Activated B cell treated with CpG ODN at 0.5 μM for 24 hours (primary cell): ENCODE data around the gene PCID2. TPM values are rescaled to one million over a fixed set of nuclear protein-coding genes. Genes with fewer than 3 reads are reported as not detected.
A peak's percentile ranks its signal among the peaks of the same experiment; 100 is the strongest.

Source experiments
- ATAC-seq: fragments of 200-7000 bp; cut with Tn5 transposase; one replicate; pipeline ENCODE4 v1.10.0; 2021; ENCODE audit warnings: low read depth, mild to moderate bottlenecking, moderate library complexity
- CTCF ChIA-PET: fragments of 350-600 bp; sonication (Branson Sonifier 250); formaldehyde crosslinking; loops from one replicate; lab custom pipeline; 2021; ENCODE audit warnings: antibody characterized with exemption; lab: Charles Lee
- POLR2A ChIA-PET: fragments of 350-600 bp; sonication (Branson Sonifier 250); formaldehyde crosslinking; loops from one replicate; lab custom pipeline; 2021; ENCODE audit warnings: antibody characterized with exemption; lab: Charles Lee
- DNase-seq: peaks from one replicate; pipeline ENCODE4 v3.0.0; 2022
- H3K27ac Mint-ChIP-seq: one replicate; pipeline ENCODE4 v1.8.0; 2020; ENCODE audit warnings: mixed read lengths
- H3K27me3 Mint-ChIP-seq: one replicate; pipeline ENCODE4 v1.8.0; 2021; ENCODE audit warnings: mixed read lengths
- H3K36me3 Mint-ChIP-seq: one replicate; pipeline ENCODE4 v1.8.0; 2021; ENCODE audit warnings: low read depth, mixed read lengths
- H3K4me1 Mint-ChIP-seq: one replicate; pipeline ENCODE4 v1.8.0; 2021; ENCODE audit warnings: mixed read lengths
- H3K4me3 Mint-ChIP-seq: one replicate; pipeline ENCODE4 v1.8.0; 2020; ENCODE audit warnings: mild to moderate bottlenecking, mixed read lengths
- H3K9me3 Mint-ChIP-seq: one replicate; pipeline ENCODE4 v1.8.0; 2020; ENCODE audit warnings: mixed read lengths
- CTCF ChIP-seq: fragments of 200-600 bp; IDR thresholded peaks from one replicate; pipeline ENCODE4 v1.8.0; 2022; ENCODE audit warnings: antibody characterized with exemption, mild to moderate bottlenecking
- intact Hi-C: fragments of 100-400 bp; cut with micrococcal nuclease; formaldehyde crosslinking; loops from one replicate; pipeline ENCODE4 v1.15.1; 2024
- total RNA-seq: library from RNA; stranded (reverse); gene quantifications from 2 replicates; pipeline ENCODE4 v1.2.3, GENCODE V29; 2022

Gene PCID2
- total RNA-seq, 1 donor from 2014 or later: 43.1 TPM

GRCh38 chr13:113129921-113130750 lies 78.3 kb downstream of the PCID2 start:
- no peaks in the 10 kb centered on the region for H3K4me1 Mint-ChIP-seq
- peak overlapping the region; percentile 13 for H3K4me3 Mint-ChIP-seq
- ATAC-seq (no peak), DNase-seq (peak; percentile 3)
- ChIA-PET POLR2A (no interaction called here), CTCF (no interaction called here)
- peaks cover 2% of the 10 kb centered on the region for H3K9me3 Mint-ChIP-seq
- H3K27ac Mint-ChIP-seq: no peak overlapping the region
- H3K27me3 Mint-ChIP-seq: peaks cover 40% of the 10 kb centered on the region
- no peaks in the 10 kb centered on the region for H3K36me3 Mint-ChIP-seq
- no peak for TF ChIP-seq CTCF
- intact Hi-C loops: no loop called here

- no peak for TF ChIP-seq CTCF
- no peak overlapping the region for H3K4me3 Mint-ChIP-seq
- H3K9me3 Mint-ChIP-seq: peaks cover 2% of the 10 kb centered on the region
- H3K27me3 Mint-ChIP-seq: peaks cover 40% of the 10 kb centered on the region
- DNase-seq (peak; percentile 11), ATAC-seq (no peak)
- H3K36me3 Mint-ChIP-seq: no peaks in the 10 kb centered on the region
- ChIA-PET POLR2A (no interaction called here), CTCF (no interaction called here)
- no peak overlapping the region for H3K27ac Mint-ChIP-seq
- no peaks in the 10 kb centered on the region for H3K4me1 Mint-ChIP-seq
- intact Hi-C loops: no loop called here
These were observed 79.0 kb downstream of the PCID2 start for GRCh38 chr13:113129480-113129879.

Other genes starting within 250 kb of the PCID2 start
- 2.1 and 3.4 TPM in 2 replicates for gene MCF2L, start 239.5 kb downstream of the PCID2 start, total RNA-seq
- gene F7, start 102.9 kb downstream of the PCID2 start, total RNA-seq: not detected in 2 replicates
- not detected in 2 replicates for gene F10, start 85.9 kb downstream of the PCID2 start, total RNA-seq
- not detected in 2 replicates for gene PROZ, start 50.0 kb downstream of the PCID2 start, total RNA-seq
- 65.9 and 77.2 TPM in 2 replicates for gene CUL4A, start 944 bp upstream of the PCID2 start, total RNA-seq
- gene LAMP1, start 88.6 kb upstream of the PCID2 start, total RNA-seq: 83.7 and 86.2 TPM in 2 replicates
- gene GRTP1, start 155.5 kb upstream of the PCID2 start, total RNA-seq: not detected in 2 replicates
- 0.84 and 0.93 TPM in 2 replicates for gene ADPRHL1, start 244.8 kb upstream of the PCID2 start, total RNA-seq